Subcutaneous adipose tissue (tissue), 4 donors: ENCODE data around the gene EGFR. TPM values are rescaled to one million over a fixed set of nuclear protein-coding genes. Genes with fewer than 3 reads are reported as not detected.

Experiments used
- CTCF ChIP-seq: fragments of 450-650 bp; IDR thresholded peaks from one replicate; pipeline ENCODE4 v1.5.1; 2016; ENCODE audit warnings: low read depth, mild to moderate bottlenecking, control low read depth, antibody characterized with exemption, moderate library complexity
- total RNA-seq, 4 donors: library from RNA; depleted of rRNA; stranded (reverse); fragments of >200 nt; gene quantifications; one replicate each; pipeline ENCODE4 v1.1.0, GENCODE V29; 2016

Gene EGFR
- total RNA-seq, 4 donors from 2014 or later, result 84.0 to 132 (median 102) TPM

- TF ChIP-seq CTCF, result no peak
Measured at GRCh38 chr7:55156919-55157763, 138.3 kb downstream of the EGFR start.

GRCh38 chr7:55157764-55158105, 138.9 kb downstream of the EGFR start:
- TF ChIP-seq CTCF, result no peak

GRCh38 chr7:55158541-55159382, 139.9 kb downstream of the EGFR start:
- no peak for TF ChIP-seq CTCF

- no peak for TF ChIP-seq CTCF
Measured at GRCh38 chr7:55160539-55160938, 141.7 kb downstream of the EGFR start.

- TF ChIP-seq CTCF, result no peak
Measured at GRCh38 chr7:55161154-55161687, 142.4 kb downstream of the EGFR start.

- TF ChIP-seq CTCF, result no peak
Measured at GRCh38 chr7:55162476-55162875, 143.7 kb downstream of the EGFR start.

- TF ChIP-seq CTCF, result no peak
Measured at GRCh38 chr7:55163733-55164132, 144.9 kb downstream of the EGFR start.
